Neuronal stem cell (in vitro differentiated cells): ENCODE data around the gene DDIT3.
"Not testable (repeated sequence)": the region's sequence is repeated elsewhere in the genome, so short reads cannot be mapped to it uniquely, and the experiment has no call there.

Source experiments
- DNase-seq: peaks from one replicate; pipeline ENCODE4 v3.0.0-alpha.2; 2013; ENCODE audit warnings: low spot score
- H2AFZ ChIP-seq: one replicate; pipeline ENCODE4 v1.6.1; 2013; ENCODE audit warnings: mild to moderate bottlenecking, low read length, inconsistent platforms
- H2AK5ac ChIP-seq: 2 replicates; pipeline ENCODE4 v1.6.1; 2013; ENCODE audit warnings: low read depth, mild to moderate bottlenecking, inconsistent platforms, low read length, moderate library complexity, mixed read lengths
- H2BK120ac ChIP-seq: 2 replicates; pipeline ENCODE4 v1.6.1; 2013; ENCODE audit warnings: low read depth, mild to moderate bottlenecking, inconsistent platforms, low read length, moderate library complexity, mixed read lengths
- H2BK12ac ChIP-seq: one replicate; pipeline ENCODE4 v1.6.1; 2013; ENCODE audit warnings: low read length, inconsistent platforms
- H2BK15ac ChIP-seq: 2 replicates; pipeline ENCODE4 v1.6.1; 2013; ENCODE audit warnings: mild to moderate bottlenecking, low read length, inconsistent platforms, mixed read lengths
- H2BK5ac ChIP-seq: one replicate; pipeline ENCODE4 v1.6.1; 2013; ENCODE audit warnings: inconsistent platforms, mild to moderate bottlenecking, low read length, moderate library complexity
- H3K14ac ChIP-seq: one replicate; pipeline ENCODE4 v1.6.1; 2013; ENCODE audit warnings: low read length, inconsistent platforms
- H3K18ac ChIP-seq: 2 replicates; pipeline ENCODE4 v1.6.1; 2013; ENCODE audit warnings: low read length, inconsistent platforms
- H3K23ac ChIP-seq: 2 replicates; pipeline ENCODE4 v1.6.1; 2013; ENCODE audit warnings: low read depth, mild to moderate bottlenecking, mixed read lengths, low read length, inconsistent platforms; ENCODE audit not compliant: poor library complexity
- H3K27ac ChIP-seq: replicated peaks from 3 replicates; pipeline ENCODE4 v1.5.1; 2013; ENCODE audit warnings: low read length, inconsistent platforms
- H3K27me3 ChIP-seq, 3 experiments: 2 replicates each; pipeline ENCODE4 v1.6.1; 2013; ENCODE audit warnings: low read length in 3 of 3, mild to moderate bottlenecking in 2 of 3, inconsistent platforms in 1 of 3, low read depth in 1 of 3, mixed read lengths in 1 of 3, moderate library complexity in 1 of 3; ENCODE audit not compliant: control insufficient read depth in 3 of 3, insufficient read depth in 3 of 3
- H3K36me3 ChIP-seq, 2 donors: replicated peaks in 1 of 2; 2 replicates each; pipeline ENCODE4 v1.6.1; 2013; ENCODE audit warnings: low read length in 2 of 2; ENCODE audit not compliant: control insufficient read depth in 2 of 2, insufficient read depth in 2 of 2
- H3K4ac ChIP-seq: 2 replicates; pipeline ENCODE4 v1.6.1; 2013; ENCODE audit warnings: inconsistent platforms, mild to moderate bottlenecking, low read length, moderate library complexity
- H3K4me1 ChIP-seq, 2 donors: 1 replicate in 1 of 2; 2 replicates in 1 of 2; pipeline ENCODE4 v1.6.1; 2013; ENCODE audit warnings: low read length in 2 of 2, low read depth in 1 of 2; ENCODE audit not compliant: control insufficient read depth in 2 of 2, insufficient read depth in 1 of 2
- H3K4me2 ChIP-seq: one replicate; pipeline ENCODE4 v1.6.1; 2013; ENCODE audit warnings: mild to moderate bottlenecking, low read length, inconsistent platforms; ENCODE audit not compliant: insufficient read depth, poor library complexity, severe bottlenecking
- H3K4me3 ChIP-seq, 2 donors: 2 replicates each; pipeline ENCODE4 v1.5.1; 2013; ENCODE audit warnings: low read length in 2 of 2, mild to moderate bottlenecking in 2 of 2, inconsistent platforms in 1 of 2, moderate library complexity in 1 of 2
- H3K79me1 ChIP-seq: one replicate; pipeline ENCODE4 v1.6.1; 2013; ENCODE audit warnings: low read depth, mild to moderate bottlenecking, inconsistent platforms, low read length, moderate library complexity
- H3K9ac ChIP-seq: one replicate; pipeline ENCODE4 v1.6.1; 2013; ENCODE audit warnings: mild to moderate bottlenecking, low read depth, low read length, inconsistent platforms; ENCODE audit not compliant: poor library complexity
- H3K9me3 ChIP-seq, 2 donors: replicated peaks in 1 of 2; 2 replicates each; pipeline versions ENCODE3 to v1.6.1; 2013; ENCODE audit warnings: low read length in 2 of 2, mild to moderate bottlenecking in 2 of 2, inconsistent platforms in 1 of 2, low read depth in 1 of 2, mixed read lengths in 1 of 2, moderate library complexity in 1 of 2; ENCODE audit not compliant: control insufficient read depth in 2 of 2, insufficient read depth in 1 of 2
- H4K8ac ChIP-seq: one replicate; pipeline ENCODE4 v1.6.1; 2013; ENCODE audit warnings: low read depth, mild to moderate bottlenecking, inconsistent platforms, low read length, moderate library complexity
- H4K91ac ChIP-seq: one replicate; pipeline ENCODE4 v1.6.1; 2013; ENCODE audit warnings: low read length, low read depth, mild to moderate bottlenecking, inconsistent platforms; ENCODE audit not compliant: poor library complexity
- WGBS, 2 donors: extraction: QIAGEN DNeasy Blood & Tissue Kit; methylation state at CpG; one replicate each; pipeline ENCODE4 v1.1.7; 2013; ENCODE audit warnings: missing lambda C conversion rate in 2 of 2, mixed read lengths in 1 of 2; ENCODE audit not compliant: insufficient read length in 2 of 2, insufficient replicate concordance in 1 of 2; ENCODE audit errors: extremely low coverage in 2 of 2; 5-methylcytosine and 5-hydroxymethylcytosine counted together

Gene DDIT3

GRCh38 chr12:57498132-57498502 lies 22.2 kb downstream of the DDIT3 start:
- Histone ChIP-seq H3K4ac (no peak overlapping the region), H3K14ac (no peak overlapping the region), H4K91ac (no peak overlapping the region), H3K4me2 (no peak overlapping the region), H3K4me1 (no peaks in the 10 kb centered on the region), H3K9ac (no peak overlapping the region), H3K79me1 (peaks cover 4% of the 10 kb centered on the region), H3K36me3 (peaks cover 41 to 71% of the 10 kb centered on the region in 2 donors), H2BK12ac (no peak overlapping the region), H3K18ac (no peak overlapping the region), H2AK5ac (no peak overlapping the region), H2AFZ (no peak overlapping the region), H3K4me3 (no peak overlapping the region), H3K27ac (no peak overlapping the region), H2BK120ac (no peak overlapping the region), H4K8ac (no peak overlapping the region), H3K27me3 (no peaks in the 10 kb centered on the region), H3K23ac (no peak overlapping the region), H2BK5ac (no peak overlapping the region), H3K9me3 (peaks cover 0 to 3% of the 10 kb centered on the region in 2 donors), H2BK15ac (no peak overlapping the region)
- WGBS, 2 donors = no CpG with 5 or more reads among the region's 9 CpGs
- DNase-seq = no peak

GRCh38 chr12:57497223-57498131 lies 22.8 kb downstream of the DDIT3 start:
- Histone ChIP-seq H3K4me1 (no peaks in the 10 kb centered on the region), H3K9ac (no peak overlapping the region), H2BK120ac (no peak overlapping the region), H3K23ac (no peak overlapping the region), H2BK12ac (no peak overlapping the region), H2BK5ac (no peak overlapping the region), H3K4ac (no peak overlapping the region), H3K9me3 (peaks cover 0 to 9% of the 10 kb centered on the region in 2 donors), H3K79me1 (peaks cover 4% of the 10 kb centered on the region), H2AK5ac (no peak overlapping the region), H3K14ac (no peak overlapping the region), H3K4me3 (no peak overlapping the region), H3K27me3 (no peaks in the 10 kb centered on the region), H2AFZ (no peak overlapping the region), H4K8ac (no peak overlapping the region), H3K18ac (no peak overlapping the region), H3K4me2 (no peak overlapping the region), H3K27ac (no peak overlapping the region), H3K36me3 (peaks cover 46 to 72% of the 10 kb centered on the region in 2 donors), H4K91ac (no peak overlapping the region), H2BK15ac (no peak overlapping the region)
- DNase-seq = no peak
- 100% methylated on average over 3 of the region's 12 CpGs; no CpG with 5 or more reads in 1 of the 2 donors for WGBS, 2 donors

GRCh38 chr12:57496822-57497221 lies 23.5 kb downstream of the DDIT3 start:
- Histone ChIP-seq H2AK5ac (no peak overlapping the region), H3K4me2 (no peak overlapping the region), H3K9ac (no peak overlapping the region), H3K27ac (no peak overlapping the region), H3K14ac (no peak overlapping the region), H4K8ac (no peak overlapping the region), H3K36me3 (peaks cover 41 to 70% of the 10 kb centered on the region in 2 donors), H3K79me1 (peaks cover 4% of the 10 kb centered on the region), H3K27me3 (no peaks in the 10 kb centered on the region), H2AFZ (no peak overlapping the region), H2BK5ac (no peak overlapping the region), H3K9me3 (peaks cover 0 to 9% of the 10 kb centered on the region in 2 donors), H2BK120ac (no peak overlapping the region), H2BK12ac (no peak overlapping the region), H3K18ac (no peak overlapping the region), H3K4ac (no peak overlapping the region), H3K4me1 (no peaks in the 10 kb centered on the region), H2BK15ac (no peak overlapping the region), H3K4me3 (no peak overlapping the region), H3K23ac (no peak overlapping the region), H4K91ac (no peak overlapping the region)
- DNase-seq = no peak

GRCh38 chr12:57495051-57495701 lies 25.1 kb downstream of the DDIT3 start:
- H2AFZ ChIP-seq, H3K27ac ChIP-seq, H3K4me1 ChIP-seq, H3K23ac ChIP-seq, H3K9ac ChIP-seq, H3K4me2 ChIP-seq, H2BK15ac ChIP-seq, H3K4me3 ChIP-seq, H3K4ac ChIP-seq, H3K18ac ChIP-seq, H2BK5ac ChIP-seq, H3K14ac ChIP-seq, H3K79me1 ChIP-seq, H3K9me3 ChIP-seq, H4K91ac ChIP-seq, H3K27me3 ChIP-seq, H2BK120ac ChIP-seq, H2BK12ac ChIP-seq, H2AK5ac ChIP-seq, DNase-seq, H4K8ac ChIP-seq: not testable (repeated sequence)
- H3K36me3 ChIP-seq = peaks cover 43 to 70% of the 10 kb centered on the region in 2 donors
- WGBS, 2 donors = no CpG with 5 or more reads among the region's 48 CpGs
